T-helper 22 cell (primary cell): Measurements from ENCODE around the gene FAAH.
"Not testable (repeated sequence)": the region's sequence is repeated elsewhere in the genome, so short reads cannot be mapped to it uniquely, and the experiment has no call there.

Source experiments
- DNase-seq: peaks from one replicate; pipeline ENCODE4 v3.0.0-alpha.2; 2020; ENCODE audit warnings: low read depth

Gene FAAH

DNA sequence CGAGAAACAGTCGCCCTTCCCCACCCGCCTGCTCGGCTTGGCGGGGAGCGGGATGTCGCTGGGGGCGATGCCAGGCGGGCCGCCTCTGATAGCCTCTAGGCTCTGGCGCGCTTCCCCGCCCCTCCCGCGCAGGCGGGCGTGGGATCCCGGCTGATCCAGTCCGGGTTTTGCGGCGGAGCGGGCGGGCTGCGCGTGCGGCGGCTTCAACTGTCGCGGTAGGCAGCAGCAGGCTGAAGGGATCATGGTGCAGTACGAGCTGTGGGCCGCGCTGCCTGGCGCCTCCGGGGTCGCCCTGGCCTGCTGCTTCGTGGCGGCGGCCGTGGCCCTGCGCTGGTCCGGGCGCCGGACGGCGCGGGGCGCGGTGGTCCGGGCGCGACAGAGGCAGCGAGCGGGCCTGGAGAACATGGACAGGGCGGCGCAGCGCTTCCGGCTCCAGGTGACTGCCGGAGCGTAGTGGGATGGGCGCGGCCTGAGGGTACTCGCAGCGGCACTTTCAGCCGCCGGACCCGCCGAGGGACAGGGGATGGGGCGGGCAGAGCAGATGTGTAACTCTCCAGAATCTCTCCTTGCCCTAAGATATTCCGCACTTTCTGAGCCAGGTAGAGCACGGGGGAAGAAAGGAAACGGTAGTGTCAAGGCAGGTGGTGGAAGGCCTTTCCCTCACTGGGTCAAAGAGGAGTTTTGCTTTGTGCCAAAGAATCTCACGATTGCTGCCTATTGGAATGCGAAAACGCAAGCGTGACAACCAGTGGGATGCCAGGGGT is at the start of gene FAAH:
TSS of gene FAAH (plus strand) at position 210 of the 764 bp plus-strand sequence. CDS start at position 242, 32 bp downstream.
- DNase-seq = no peak

DNA sequence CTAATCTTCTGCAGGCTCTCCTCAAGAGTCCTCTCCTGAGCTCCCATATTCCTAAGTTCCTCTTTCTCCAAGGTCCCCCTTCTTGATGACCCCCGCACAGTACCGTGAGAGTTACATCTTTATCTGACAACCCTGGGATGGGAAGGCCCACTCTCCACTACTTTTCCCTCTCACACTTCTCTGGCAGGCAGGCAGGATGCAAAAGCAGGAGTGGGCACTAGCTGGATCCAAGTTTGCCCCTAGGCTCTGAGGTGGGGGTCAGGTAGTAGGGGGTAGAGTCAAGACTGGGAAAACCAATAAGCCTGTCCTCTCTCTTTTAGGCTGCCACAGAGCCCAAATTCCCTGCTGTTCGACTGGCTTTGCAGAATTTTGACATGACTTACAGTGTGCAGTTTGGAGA is 49.6 kb upstream of the FAAH start:
- no peak for DNase-seq

DNA sequence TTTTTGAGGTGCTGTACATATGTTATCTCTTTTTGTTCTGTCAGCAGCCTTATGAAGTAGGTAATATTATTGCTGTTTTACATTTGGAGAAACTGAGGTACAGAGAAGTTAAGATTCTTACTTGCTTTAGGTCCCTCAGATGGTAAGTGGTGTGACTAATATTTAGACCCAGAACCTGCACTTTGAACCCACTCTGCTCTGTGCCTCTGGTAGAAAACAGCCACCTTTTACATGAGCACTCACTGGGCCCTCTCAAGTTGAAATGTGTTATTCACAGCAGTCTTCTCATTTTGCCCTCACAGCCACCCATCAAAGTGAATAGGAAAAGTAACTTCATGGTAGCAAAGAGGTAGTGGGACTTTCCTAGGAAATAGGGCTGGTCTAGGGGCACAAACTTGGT is 48.8 kb upstream of the FAAH start:
- DNase-seq = no peak

DNA sequence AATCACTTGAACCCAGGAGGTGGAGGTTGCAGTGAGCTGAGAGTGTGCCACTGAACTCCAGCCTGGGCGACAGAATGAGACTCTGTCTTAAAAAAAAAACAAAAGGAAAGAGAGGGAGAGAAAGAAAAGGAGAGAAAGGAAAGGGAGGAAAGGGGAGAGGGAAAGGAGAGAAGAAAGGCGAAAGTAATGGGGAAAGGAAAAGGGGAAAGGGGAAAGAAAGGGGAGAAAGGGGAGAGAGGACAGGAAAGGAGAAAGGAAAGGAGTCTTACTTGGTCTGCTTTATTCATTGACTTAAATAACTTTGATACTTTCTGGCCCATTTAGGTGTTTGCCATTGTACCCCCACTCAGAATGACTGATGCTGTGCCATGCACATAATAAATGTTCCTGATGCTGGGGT is 41.8 kb upstream of the FAAH start:
- no peak for DNase-seq

DNA sequence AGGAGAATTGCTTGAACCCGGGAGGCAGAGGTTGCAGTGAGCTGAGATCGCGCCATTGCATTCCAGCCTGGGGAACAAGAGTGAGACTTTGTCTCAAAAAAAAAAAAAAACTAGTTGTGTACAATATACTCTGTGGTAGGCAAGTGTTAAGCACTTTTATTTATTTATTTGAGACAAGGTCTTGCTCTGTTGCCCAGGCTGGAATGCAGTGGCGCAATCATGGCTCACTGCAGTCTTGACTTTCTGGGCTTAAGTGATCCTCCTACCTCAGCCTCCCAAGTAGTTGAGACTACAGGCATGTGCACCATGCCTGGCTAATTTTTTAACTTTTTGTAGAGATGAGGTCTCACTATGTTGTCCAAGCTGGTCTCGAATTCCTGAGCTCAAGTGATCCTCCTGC is 38.2 kb upstream of the FAAH start:
- DNase-seq = not testable (repeated sequence)

DNA sequence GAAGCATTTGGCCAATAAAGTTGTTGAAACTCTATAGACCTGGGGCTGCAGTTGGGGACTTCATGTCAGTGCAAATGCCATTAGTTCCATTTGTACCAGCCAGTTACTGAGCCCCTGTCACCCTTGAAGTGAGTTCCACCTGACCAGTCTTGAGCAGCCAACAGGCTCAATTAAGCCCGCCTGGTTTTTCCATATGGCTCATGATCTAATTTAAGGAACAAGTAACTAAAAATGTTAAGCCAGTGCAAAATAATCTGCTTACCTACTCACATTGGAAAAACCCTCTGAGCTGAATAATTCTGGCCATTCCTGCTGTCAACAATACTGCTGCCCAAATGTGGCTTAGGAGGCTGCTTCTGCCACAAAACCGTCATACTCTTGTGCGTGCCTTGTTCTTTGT is 32.0 kb upstream of the FAAH start:
- DNase-seq = no peak

DNA sequence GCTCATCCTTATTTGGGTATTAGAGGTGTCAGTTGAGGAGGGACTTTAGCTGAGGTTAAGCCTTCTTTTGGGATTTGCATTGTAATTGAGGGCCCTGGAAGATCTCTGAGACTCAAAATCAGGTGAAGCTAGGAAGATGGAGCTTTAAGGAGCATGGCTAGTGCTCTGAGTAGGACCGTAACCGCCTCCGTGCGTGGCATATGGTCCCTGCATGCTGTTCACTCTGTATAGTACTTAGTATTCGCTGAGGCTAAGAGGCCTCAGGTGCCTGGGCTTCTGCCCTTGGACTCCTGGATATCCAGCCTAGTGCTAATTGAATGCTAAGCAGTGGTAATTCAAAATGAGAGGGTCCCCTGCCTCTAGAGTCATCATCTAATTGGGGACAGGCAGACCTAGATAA is 31.0 kb upstream of the FAAH start:
- no peak for DNase-seq

DNA sequence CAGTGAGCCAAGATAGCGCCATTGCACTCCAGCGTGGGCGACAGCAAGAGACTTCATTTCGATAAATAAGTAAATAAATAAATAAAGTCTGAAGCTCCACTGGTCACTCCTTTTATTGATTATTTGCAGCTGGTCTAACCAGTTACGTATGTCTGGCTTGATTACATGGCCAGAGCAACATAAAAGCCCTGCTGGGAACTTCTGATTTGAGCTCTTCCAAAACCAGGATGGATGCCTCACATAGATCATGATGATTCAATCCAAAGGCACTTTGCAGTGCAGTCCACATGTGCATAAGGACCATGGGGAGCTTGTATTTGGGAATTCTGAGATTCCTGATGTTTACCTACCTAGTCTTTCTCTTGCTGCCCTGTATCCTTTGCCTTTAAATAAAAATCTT is 29.5 kb upstream of the FAAH start:
- DNase-seq = no peak

DNA sequence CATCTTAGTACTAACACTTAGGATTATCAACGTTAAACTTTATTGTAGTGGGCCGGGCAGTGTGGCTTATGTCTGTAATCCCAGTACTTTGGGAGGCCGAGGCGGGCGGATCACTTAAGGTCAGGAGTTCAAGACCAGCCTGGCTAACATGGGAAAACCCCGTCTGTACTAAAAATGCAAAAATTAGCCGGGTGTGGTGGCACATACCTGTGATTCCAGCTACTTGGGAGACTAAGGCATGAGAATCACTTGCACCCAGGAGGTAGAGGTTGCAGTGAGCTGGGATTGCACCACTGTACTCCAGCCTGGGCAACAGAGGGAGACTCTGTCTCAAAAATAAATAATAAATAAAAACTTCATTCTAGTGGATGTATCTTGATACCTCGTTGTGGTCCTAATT is 28.3 kb upstream of the FAAH start:
- DNase-seq = not testable (repeated sequence)

DNA sequence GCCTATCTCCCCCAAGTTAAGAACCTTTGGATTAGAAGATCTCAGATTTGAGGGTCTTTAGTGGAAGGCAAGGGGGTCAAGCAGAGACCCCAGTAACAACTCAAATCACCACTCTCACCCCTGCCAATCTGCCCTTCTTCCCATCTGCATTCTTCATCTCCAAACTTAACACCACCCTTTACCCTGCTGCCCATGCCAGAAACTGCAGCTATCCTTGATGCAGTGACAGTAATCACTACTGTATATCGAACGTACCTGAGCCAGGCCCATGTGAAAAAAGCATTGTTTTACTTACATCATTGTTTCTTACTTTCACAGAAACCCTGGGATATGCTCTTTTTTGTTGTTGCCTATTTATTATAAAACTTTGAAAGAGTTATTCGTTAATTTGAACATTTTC is 27.0 kb upstream of the FAAH start:
- DNase-seq = no peak

DNA sequence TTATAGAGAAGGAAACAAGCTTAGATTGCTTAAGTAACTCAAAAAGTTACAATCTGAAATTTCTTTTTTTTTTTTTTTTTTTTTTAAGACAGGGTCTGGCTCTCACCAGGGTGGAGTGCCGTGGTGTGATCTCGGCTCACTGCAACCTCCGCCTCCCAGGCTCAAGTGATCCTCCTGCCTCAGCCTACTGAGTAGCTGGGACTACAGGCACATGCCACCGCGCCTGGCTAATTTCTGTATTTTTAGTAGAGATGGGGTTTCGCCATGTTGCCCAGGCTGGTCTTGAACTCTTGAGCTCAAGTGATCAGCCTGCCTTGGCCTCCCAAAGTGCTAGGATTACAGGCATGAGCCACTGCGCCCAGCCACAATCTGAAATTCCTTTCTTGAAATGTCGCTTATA is 26.4 kb upstream of the FAAH start:
- not testable (repeated sequence) for DNase-seq

DNA sequence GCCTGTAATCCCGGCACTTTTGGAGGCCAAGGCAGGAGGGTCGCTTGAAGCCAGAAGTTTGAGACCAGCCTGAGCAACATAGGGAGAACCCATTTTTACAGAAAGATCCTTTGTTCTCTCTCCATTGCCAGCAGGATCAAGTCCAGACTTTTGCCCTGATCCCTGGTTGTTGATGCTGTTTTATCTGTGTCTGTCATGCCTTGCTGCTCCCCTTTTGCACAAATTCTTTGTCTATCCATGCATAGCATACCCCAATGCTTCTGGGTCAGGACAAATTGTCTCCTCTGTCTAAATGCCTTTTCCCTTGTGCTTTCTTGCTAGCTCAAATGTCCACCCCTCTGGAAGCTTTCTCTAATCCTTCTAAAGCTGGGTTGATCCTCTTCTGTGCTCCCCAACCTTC is 25.3 kb upstream of the FAAH start:
- DNase-seq = no peak

DNA sequence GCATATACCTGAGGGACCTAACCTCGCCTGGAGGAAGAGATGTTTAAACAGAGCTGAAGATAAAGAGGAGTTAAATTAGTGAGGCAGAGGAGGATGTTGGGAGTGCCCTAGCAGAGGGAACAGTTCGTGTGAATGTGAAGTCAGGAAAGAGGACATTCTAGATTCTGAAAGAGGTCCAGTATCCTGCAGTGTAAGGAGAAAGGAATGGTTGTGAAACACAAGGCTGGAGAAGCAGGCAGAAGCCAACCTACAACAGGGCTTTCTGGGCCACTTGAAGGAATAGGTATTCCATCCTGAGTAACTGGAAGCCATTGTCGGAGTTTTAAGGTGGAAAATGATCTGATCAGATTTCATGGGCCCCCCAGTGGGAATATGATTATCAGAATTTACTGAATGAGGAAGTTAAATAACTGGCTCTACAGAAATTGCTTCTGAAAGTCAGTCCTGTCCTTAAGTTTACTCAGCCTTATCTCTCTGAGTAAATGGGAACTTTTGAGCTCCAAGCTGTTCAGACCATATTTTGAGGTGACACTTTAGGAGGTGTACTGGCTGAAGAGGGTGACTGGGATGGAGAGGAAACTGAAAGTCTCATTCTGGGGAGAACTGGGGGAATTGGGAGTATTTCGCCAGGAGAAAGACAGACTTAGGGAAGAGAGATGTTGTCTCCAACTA is 24.4 kb upstream of the FAAH start:
- DNase-seq = no peak

DNA sequence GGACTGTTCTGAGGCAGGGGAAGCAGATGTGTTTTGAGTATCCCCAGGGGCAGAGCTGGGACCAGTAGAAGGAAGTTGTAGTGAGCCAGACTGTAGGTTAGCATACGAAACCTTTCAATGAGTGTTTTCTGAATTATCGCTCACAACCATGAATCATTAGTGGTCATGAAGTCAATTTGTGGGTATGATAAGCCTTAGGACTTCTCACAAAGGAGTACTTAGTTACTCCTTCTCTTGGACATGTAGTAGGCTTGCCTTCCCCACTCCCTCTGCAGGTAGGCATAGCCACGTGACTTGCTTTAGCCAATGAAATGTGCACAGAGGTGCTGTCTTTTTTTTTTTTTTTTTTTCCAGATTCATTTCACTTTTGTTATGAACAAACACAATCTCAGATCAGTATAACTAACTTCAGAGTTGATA is 23.9 kb upstream of the FAAH start:
- DNase-seq = no peak

DNA sequence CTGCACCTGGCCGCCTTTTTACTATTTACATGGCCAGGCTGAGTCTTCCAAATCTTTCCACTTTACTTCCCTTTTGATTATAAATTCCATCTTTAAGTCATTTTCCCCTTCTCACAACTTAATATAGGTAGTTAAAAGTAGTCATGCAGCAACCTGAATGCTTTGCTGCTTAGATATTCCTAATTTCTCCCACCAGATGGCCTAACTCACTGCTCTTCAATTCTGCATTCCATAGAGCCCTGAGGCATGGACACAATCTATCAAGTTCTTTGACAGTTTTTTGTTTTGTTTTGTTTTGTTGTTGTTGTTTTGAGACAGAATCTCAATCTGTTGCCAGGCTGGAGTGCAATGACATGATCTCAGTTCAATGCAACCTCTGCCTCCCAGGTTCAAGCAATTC is 21.7 kb upstream of the FAAH start:
- no peak for DNase-seq

DNA sequence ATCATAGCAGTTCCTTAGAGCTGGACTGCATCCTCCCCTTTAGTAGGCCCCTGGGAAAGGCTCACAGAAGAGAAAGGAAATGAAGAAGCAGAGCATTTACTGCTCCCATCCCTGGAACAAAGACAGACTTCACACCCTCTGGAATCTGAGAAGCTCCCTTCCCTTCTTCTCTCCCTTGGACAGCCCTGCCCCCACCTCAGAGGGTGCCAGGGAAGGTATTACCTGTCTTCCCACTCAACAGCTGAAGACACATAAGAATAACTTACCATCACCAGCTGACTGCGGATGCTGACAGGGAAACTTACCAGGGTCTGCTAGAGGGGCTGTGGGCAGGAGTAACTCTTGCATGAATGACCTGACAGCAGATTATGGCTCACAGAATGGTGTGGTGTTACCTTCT is 14.1 kb upstream of the FAAH start:
- DNase-seq = no peak

DNA sequence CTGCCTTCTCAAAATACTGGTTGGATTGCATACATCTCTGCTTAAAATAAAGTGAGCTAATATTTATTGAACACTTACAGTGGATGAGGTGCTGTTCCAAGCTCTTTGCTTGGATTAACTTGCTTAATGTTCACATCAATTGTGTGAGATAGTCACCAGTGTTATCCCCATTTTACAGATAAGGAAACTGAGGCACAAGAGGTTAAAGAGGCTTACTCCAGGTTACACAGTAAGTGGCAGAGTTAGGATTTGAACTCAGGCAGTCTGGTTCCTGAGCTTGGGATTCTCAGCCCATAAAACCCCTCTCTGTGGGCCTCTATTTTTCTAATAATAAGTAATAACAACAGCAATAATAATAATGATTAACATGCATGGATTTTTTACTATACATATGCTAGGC is 13.6 kb upstream of the FAAH start:
- DNase-seq = no peak

DNA sequence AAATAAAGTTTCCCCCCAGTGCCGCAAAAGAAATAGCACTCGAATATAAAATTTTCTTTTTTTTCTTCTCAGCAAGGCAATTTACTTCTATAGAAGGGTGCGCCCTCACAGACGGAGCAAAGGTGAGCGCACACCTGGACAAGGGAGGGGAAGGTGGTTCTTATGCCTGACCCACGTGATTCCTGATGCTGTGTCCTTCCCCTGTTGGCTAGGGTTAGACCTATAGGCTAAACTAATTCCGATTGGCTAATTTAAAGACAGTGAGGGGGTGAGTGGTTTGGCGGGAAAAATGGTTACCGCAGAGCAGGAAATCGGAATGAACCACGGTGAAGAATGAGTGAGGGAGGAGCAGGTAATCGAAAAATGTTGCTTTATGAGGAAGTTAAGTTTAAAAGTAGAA is 607 bp upstream of the FAAH start:
- no peak for DNase-seq

DNA sequence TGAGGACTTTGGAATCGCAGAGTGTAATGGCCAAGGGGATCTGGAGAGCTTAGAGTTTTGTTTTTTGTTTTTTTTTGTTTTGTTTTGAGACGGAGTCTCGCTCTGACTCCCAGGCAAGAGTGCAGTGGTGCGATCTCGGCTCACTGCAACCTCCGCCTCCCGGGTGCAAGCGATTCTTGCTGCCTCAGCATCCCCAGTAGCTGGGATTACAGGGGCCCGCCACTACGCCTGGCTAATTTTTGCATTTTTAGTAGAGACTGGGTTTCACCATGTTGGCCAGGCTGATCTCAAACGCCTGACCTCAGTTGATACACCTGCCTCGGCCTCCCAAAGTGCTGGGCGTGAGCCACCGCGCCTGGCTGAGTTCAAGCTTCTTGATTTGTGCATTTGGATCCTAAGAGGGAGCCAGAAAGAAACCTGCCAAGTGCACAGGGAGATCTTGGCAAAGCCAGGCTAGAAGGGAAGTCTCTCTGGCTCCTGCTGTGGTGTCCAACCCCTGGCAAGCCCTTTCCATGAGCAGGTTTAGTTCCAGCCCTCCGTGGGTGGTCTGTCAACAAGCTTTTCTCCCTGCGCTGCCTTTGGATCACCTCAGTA is 852 bp downstream of the FAAH start:
- no peak for DNase-seq

DNA sequence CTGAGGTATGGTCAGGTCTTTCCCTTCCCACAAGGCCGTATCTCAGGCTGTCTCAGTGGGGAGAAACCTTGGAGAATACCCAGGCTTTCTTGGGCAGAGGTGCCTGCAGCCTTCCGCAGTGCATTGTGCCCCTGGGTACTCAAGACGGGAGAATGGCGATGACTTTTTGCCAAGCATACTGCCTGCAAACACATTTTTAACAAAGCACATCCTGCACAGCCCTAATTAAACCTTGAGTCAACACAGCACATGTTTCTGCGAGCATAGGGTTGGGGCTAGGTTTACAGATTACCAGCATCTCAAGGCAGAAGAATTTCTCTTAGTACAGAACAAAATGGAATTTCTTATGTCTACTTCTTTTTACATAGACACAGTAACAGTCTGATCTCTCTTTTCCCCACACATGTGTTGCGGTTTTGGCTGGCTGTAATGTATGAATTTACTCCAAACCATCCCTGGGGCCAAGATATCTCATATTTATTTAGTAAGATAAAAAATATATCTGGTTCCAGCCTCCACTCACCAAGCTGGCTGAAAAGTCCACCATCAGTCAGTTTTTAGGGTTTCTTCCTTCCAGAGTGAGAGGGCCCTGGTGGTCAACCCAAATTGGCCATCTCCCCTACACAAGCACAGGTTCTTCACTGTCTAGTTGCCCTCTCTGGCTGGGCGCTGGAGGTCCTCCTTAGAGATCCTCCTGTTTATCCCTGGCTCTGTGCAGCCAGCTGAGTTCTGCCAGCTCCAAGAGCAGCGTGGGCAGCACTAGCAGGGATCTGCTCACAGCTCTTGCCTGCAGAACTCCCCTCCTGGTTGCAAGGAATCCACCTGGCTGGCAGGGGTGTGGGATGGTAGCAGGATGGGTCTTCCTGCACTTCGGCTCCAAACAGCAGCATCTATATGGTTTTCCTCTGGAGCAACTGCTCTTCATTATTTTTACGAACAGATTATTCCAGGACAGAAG is 2.6 kb downstream of the FAAH start:
- no peak for DNase-seq

DNA sequence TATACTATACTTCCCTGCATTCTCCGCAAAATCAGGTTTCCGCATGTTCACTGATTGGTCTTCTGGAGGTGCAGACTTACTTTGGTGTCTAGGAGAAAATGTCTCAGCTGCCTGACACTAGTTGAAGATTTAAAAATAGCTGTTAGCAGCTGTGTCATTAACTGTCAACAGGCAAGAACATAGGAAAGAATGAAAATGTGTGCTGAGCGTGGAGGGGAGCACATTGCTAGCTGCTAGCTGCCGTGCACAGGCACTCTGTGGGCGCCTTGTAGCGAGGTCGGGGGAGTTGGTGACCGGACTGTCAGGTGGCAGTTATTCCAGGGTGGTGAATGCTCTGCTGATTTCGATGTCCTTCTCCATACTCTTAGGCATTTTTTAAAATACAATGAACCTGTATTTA is 5.2 kb downstream of the FAAH start:
- no peak for DNase-seq

DNA sequence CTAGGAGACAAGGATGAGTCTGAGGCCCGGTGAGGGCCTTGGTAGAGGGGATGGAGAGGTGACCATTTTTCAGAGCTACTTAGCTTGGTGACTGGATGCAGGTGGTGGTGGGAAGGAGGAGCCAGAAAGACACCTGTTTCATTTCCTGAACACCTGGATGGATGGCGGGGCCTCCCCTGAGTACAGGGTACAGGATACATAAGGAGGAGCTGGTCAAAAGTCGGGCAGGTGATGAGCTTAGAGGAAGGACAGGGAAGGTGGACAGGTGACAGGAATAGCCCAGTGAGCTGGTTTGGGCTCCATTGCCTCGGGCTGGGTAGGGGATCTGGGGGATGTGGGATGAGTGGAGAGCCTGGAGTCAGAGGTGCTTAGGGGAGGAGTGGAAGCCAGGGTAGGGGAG is 6.3 kb downstream of the FAAH start:
- DNase-seq = no peak
